ENCODE measurements around the gene GABARAPL1.
A peak's percentile ranks its signal among the peaks of the same experiment; 100 is the strongest.

- TF ChIP-seq CTCF (IDR thresholded peaks at IDR 0.05) (no peak), POLR2A (IDR thresholded peaks at IDR 0.05) (no peak), POLR2AphosphoS5 (IDR thresholded peaks at IDR 0.05) (peak; percentile 93), EP300 (IDR thresholded peaks at IDR 0.05) (no peak)
These were observed 7.9 kb downstream of the GABARAPL1 start for GRCh38 chr12:10220398-10221077.
